HCT116 (cell line): ENCODE results near the gene RABL6. TPM values are rescaled to one million over a fixed set of nuclear protein-coding genes. Genes with fewer than 3 reads are reported as not detected.
A peak's percentile ranks its signal among the peaks of the same experiment; 100 is the strongest.

ENCODE experiments used
- ATAC-seq: fragments of 200-7000 bp; cut with Tn5 transposase; 2 replicates; pipeline ENCODE4 v1.9.1; 2020; ENCODE audit warnings: mild to moderate bottlenecking, moderate library complexity
- BruUV-seq: library from RNA; stranded (reverse); fragments of 400-500 nt; replicated peaks from 2 replicates; lab custom pipeline; 2021; lab: Mats Ljungman, UMichigan
- CTCF ChIA-PET: fragments of 300-600 bp; sonication (Branson Sonifier 250); formaldehyde crosslinking; loops from one replicate; lab custom pipeline; 2021; ENCODE audit warnings: antibody characterized with exemption; lab: Charles Lee
- POLR2A ChIA-PET: fragments of 300-600, 350-600 bp; sonication (Branson Sonifier 250); formaldehyde crosslinking; loops from one replicate; lab custom pipeline; 2021; ENCODE audit warnings: antibody characterized with exemption; lab: Charles Lee
- RAD21 ChIA-PET, 2 experiments: fragments of 300-600 bp; sonication (Branson Sonifier 250); formaldehyde crosslinking; loops; one replicate each; lab custom pipeline; 2023; ENCODE audit warnings: low total read pairs in 2 of 2; ENCODE audit not compliant: uncharacterized antibody in 2 of 2, unreplicated experiment in 2 of 2, low non-redundant PET in 1 of 2; lab: Charles Lee
- DNase-seq: peaks from one replicate; pipeline ENCODE4 v3.0.0-alpha.2; 2010; ENCODE audit warnings: low read depth, low spot score
- H2AFZ ChIP-seq: fragments of 200-600 bp; shearing (Covaris generic), sonication (generic); 2 replicates; pipeline ENCODE4 v1.6.1; 2017; ENCODE audit warnings: low read depth, mixed run types, mixed read lengths, antibody characterized with exemption, low read length; ENCODE audit not compliant: poor library complexity, severe bottlenecking
- H3K27ac ChIP-seq: 2 replicates; pipeline ENCODE4 v1.5.1; 2012; ENCODE audit warnings: low read depth, low read length
- H3K27me3 ChIP-seq: fragments of 200-600 bp; sonication (generic); 2 replicates; pipeline ENCODE4 v1.6.1; 2016; ENCODE audit warnings: mixed run types, low read length, mixed read lengths; ENCODE audit not compliant: insufficient read depth
- H3K36me3 ChIP-seq, 2 experiments: fragments of 200-500 bp in 1 of 2; fragments of 200-600 bp in 1 of 2; sonication (Bioruptor generic) in 1 of 2; sonication (generic) in 1 of 2; 2 replicates each; pipeline versions ENCODE4 v1.5.1 to v1.6.1; 2014 to 2016; ENCODE audit warnings: low read length in 2 of 2, inconsistent platforms in 1 of 2, mixed read lengths in 1 of 2, mixed run types in 1 of 2; ENCODE audit not compliant: insufficient read depth in 2 of 2, control insufficient read depth in 1 of 2
- H3K4me1 ChIP-seq, 2 experiments: fragments of 200-600 bp in 1 of 2; sonication (generic) in 1 of 2; 2 replicates each; pipeline versions ENCODE4 v1.5.1 to v1.6.1; 2012 to 2017; ENCODE audit warnings: low read length in 2 of 2, inconsistent platforms in 1 of 2, mild to moderate bottlenecking in 1 of 2, mixed read lengths in 1 of 2, mixed run types in 1 of 2, moderate library complexity in 1 of 2; ENCODE audit not compliant: insufficient read depth in 2 of 2, control insufficient read depth in 1 of 2
- H3K4me2 ChIP-seq: fragments of 200-600 bp; sonication (generic); 2 replicates; pipeline ENCODE4 v1.6.1; 2017; ENCODE audit warnings: mixed run types, low read length, mixed read lengths
- H3K4me3 ChIP-seq, 2 experiments: fragments of 200-600 bp in 1 of 2; sonication (generic) in 1 of 2; replicated peaks in 1 of 2; 2 replicates each; pipeline ENCODE4 v1.5.1; 2011 to 2016; ENCODE audit warnings: low read length in 2 of 2, control low read depth in 1 of 2, low read depth in 1 of 2, mild to moderate bottlenecking in 1 of 2, mixed read lengths in 1 of 2, mixed run types in 1 of 2
- H3K79me2 ChIP-seq: fragments of 200-600 bp; sonication (generic); 2 replicates; pipeline ENCODE4 v1.6.1; 2017; ENCODE audit warnings: mild to moderate bottlenecking, mixed run types, low read length, moderate library complexity, mixed read lengths; ENCODE audit not compliant: insufficient read depth
- H3K9ac ChIP-seq: fragments of 200-600 bp; sonication (generic); 2 replicates; pipeline ENCODE4 v1.6.1; 2016; ENCODE audit warnings: low read length, mixed read lengths
- H3K9me2 ChIP-seq: fragments of 200-600 bp; sonication (generic), shearing (Covaris generic); 2 replicates; pipeline ENCODE4 v1.6.1; 2017; ENCODE audit warnings: mixed run types, mild to moderate bottlenecking, moderate library complexity; ENCODE audit not compliant: insufficient read depth
- H3K9me3 ChIP-seq, 2 experiments: fragments of 200-500 bp in 1 of 2; fragments of 200-600 bp in 1 of 2; sonication (Bioruptor generic) in 1 of 2; sonication (generic) in 1 of 2; 2 replicates each; pipeline ENCODE4 v1.6.1; 2014 to 2017; ENCODE audit warnings: low read length in 2 of 2, mixed read lengths in 2 of 2, inconsistent platforms in 1 of 2, low read depth in 1 of 2, mild to moderate bottlenecking in 1 of 2, mixed run types in 1 of 2, moderate library complexity in 1 of 2; ENCODE audit not compliant: control insufficient read depth in 1 of 2, insufficient read depth in 1 of 2
- H4K20me1 ChIP-seq: fragments of 200-600 bp; sonication (generic), shearing (Covaris generic); 2 replicates; pipeline ENCODE4 v1.6.1; 2017; ENCODE audit warnings: mixed run types, mild to moderate bottlenecking, moderate library complexity; ENCODE audit not compliant: insufficient read depth
- CEBPB ChIP-seq: IDR thresholded peaks from 2 replicates; pipeline ENCODE4 v1.6.1; 2012; ENCODE audit warnings: low read depth
- EGR1 ChIP-seq: IDR thresholded peaks from 2 replicates; pipeline ENCODE4 v1.6.1; 2012; ENCODE audit warnings: low read depth
- EZH2phosphoT487 ChIP-seq: fragments of 200-600 bp; IDR thresholded peaks from 2 replicates; pipeline ENCODE4 v1.6.1; 2018; ENCODE audit warnings: antibody characterized with exemption, borderline replicate concordance
- FOSL1 ChIP-seq: IDR thresholded peaks from 2 replicates; pipeline ENCODE4 v1.6.1; 2012; ENCODE audit warnings: low read depth
- JUND ChIP-seq: IDR thresholded peaks from 2 replicates; pipeline ENCODE4 v1.6.1; 2012
- MAX ChIP-seq: IDR thresholded peaks from 2 replicates; pipeline ENCODE4 v1.6.1; 2012
- POLR2AphosphoS5 ChIP-seq: IDR thresholded peaks from 2 replicates; pipeline ENCODE4 v1.6.1; 2011; ENCODE audit warnings: mild to moderate bottlenecking, low read depth, low read length, moderate library complexity
- SIN3A ChIP-seq: IDR thresholded peaks from 2 replicates; pipeline ENCODE4 v1.6.1; 2012; ENCODE audit warnings: low read depth
- SRF ChIP-seq: IDR thresholded peaks from 2 replicates; pipeline ENCODE4 v1.6.1; 2012; ENCODE audit warnings: low read depth
- TCF7L2 ChIP-seq: IDR thresholded peaks from 2 replicates; pipeline ENCODE4 v1.7.0; 2011; ENCODE audit warnings: borderline replicate concordance, inconsistent platforms; ENCODE audit not compliant: insufficient read depth, insufficient read length; ENCODE audit errors: extremely low read depth
- ZBTB33 ChIP-seq: IDR thresholded peaks from 2 replicates; pipeline ENCODE4 v1.6.1; 2011; ENCODE audit warnings: mild to moderate bottlenecking, low read length, moderate library complexity; ENCODE audit not compliant: insufficient replicate concordance; ENCODE audit errors: extremely low read depth
- intact Hi-C: fragments of 100-400 bp; cut with micrococcal nuclease; formaldehyde crosslinking; loops from 2 replicates; pipeline ENCODE4 v1.10.0; 2022
- total RNA-seq: library from RNA; stranded (reverse); gene quantifications from one replicate; pipeline ENCODE4 v1.2.1, GENCODE V29; 2021; ENCODE audit not compliant: unreplicated experiment

The RABL6 gene
- total RNA-seq, 1 experiment from 2014 or later = 98.6 TPM

- DNase-seq (no peak), ATAC-seq (peak; percentile 48)
- POLR2A ChIA-PET = no interaction called here
- Histone ChIP-seq H3K9me2 (no peaks in the 10 kb centered on the region), H3K4me2 (no peak overlapping the region), H3K27me3 (no peaks in the 10 kb centered on the region), H3K4me3 (no peak overlapping the region), H3K9ac (no peak overlapping the region), H2AFZ (no peak overlapping the region), H4K20me1 (no peaks in the 10 kb centered on the region), H3K79me2 (no peaks in the 10 kb centered on the region; the same call in 1 of the 2 replicates), H3K4me1 (peaks cover 19 to 32% of the 10 kb centered on the region in 2 experiments), H3K36me3 (no peaks in the 10 kb centered on the region), H3K27ac (no peak overlapping the region), H3K9me3 (no peaks in the 10 kb centered on the region)
- RAD21 ChIA-PET = no interaction called here
- intact Hi-C loops = no loop called here
- CTCF ChIA-PET = no interaction called here
- no peak for TF ChIP-seq FOSL1
- TF ChIP-seq POLR2AphosphoS5 = no peak
- no peak for TF ChIP-seq CEBPB
- TF ChIP-seq SIN3A = no peak
- no peak for TF ChIP-seq EGR1
- TF ChIP-seq ZBTB33 = no peak
- TF ChIP-seq MAX = no peak
- no peak for TF ChIP-seq JUND
- no peak for TF ChIP-seq TCF7L2
- no peak for TF ChIP-seq EZH2phosphoT487
- no peak for TF ChIP-seq SRF
- BruUV-seq = no TSS peak
These were observed 72.9 kb downstream of the RABL6 start for GRCh38 chr9:136880651-136881050.
